NK-92 treated with Interleukin-12 subunit alpha and Interleukin-12 subunit beta, amount 100 ng/mL, for 24 hours (cell line): ENCODE data around the gene DCAF12.
"Not testable (repeated sequence)": the region's sequence is repeated elsewhere in the genome, so short reads cannot be mapped to it uniquely, and the experiment has no call there.

Experiments
- DNase-seq: peaks from one replicate; lab custom pipeline; 2025; lab: John Stamatoyannopoulos, UW

DCAF12 gene

DNA sequence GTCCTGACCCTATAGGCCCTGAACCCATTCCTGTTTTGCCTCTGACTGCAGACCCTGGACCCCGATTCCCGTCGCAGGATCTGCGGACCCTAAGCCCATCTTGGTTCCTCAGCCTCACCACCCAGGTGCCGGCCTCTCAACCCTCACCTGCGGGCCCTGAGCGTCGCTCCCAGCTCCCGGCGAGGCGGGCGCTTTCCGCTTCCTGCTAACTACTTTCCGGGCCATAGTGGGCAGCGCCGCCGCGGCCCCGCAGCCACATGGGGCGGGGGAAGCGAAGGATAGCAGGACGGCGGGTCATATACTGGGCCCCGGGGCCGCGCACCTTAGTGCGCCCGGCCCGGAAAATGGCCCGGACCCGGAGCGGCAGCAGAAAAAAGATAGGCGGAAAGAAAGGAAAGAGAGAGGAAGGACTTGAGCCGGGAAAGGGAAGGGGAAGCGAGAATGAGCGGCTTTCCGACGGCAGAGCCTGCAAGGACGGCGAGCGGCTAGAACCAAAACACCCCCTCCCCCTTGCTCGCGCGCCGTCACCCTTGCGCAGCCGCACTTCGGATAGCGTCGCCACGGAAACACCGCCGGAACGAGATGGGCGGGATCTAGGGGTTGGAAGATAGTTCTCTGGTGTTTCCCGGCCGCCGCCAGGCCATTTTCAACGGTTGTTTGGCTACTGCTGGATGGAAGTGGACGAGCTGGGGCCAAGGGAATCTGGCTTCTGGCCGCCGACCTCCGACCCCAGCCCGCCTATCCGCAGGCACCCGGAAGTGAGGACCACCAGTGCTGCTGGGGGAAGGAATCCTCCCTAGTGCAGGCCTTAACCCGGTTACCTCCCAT lies at the start of gene DCAF12:
TSS of gene DCAF12 (minus strand) at position 492 of the 828 bp plus-strand sequence. CDS start at position 225, 267 bp downstream.
- peak; percentile 76 for DNase-seq

DNA sequence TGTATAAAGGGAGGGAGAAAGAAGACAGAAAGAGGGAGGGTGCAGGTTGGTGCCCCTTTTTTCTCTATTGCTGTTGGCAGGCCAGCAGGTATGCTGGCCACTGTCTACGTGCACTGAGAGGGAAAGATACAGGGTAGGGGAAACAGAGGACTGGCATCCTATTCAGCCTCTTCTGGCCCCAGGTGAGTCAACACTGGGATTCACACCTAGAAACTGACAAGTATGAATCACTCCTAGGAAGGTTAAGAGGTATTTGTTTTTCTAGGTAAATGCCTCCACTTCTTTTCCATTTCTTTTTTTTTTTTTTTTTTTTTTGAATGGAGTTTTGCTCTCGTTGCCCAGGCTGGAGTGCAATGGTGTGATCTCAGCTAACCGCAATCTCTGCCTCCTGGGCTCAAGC lies 49.6 kb upstream of the DCAF12 start:
- DNase-seq: no peak

DNA sequence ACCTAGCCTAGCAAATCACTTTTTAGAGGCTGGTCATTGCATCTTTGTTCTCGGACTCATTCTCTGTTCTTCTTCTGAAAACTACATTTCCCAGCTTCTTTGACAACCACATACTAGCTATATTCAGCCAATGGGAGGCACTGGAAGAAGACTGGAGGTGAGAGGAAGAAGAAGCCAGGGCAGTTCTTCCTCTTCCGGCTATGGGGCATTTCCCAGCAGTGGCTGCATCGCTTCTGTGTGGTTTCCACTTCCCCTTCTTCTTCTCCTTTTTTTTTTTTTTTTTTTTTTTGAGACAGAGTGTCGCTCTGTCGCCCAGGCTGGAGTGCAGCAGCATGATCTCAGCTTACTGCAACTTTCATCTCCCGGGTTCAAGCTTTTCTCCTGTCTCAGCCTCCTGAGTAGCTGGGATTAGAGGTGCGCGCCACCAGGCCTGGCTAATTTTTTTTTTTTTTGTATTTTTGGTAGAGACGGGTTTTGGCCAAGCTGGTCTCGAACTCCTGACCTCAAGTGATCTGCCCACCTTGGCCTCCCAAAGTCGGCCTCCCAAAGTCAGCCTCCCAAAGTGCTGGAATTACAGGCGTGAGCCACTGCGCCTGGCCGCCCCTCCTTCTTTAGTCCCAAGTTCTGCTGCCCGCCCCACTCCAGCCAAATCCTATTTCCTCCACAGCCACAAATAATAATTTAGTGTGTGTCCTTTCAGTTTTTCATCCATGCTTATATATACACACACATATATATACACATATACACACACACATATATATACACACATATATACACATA lies 45.4 kb upstream of the DCAF12 start:
- no peak for DNase-seq

DNA sequence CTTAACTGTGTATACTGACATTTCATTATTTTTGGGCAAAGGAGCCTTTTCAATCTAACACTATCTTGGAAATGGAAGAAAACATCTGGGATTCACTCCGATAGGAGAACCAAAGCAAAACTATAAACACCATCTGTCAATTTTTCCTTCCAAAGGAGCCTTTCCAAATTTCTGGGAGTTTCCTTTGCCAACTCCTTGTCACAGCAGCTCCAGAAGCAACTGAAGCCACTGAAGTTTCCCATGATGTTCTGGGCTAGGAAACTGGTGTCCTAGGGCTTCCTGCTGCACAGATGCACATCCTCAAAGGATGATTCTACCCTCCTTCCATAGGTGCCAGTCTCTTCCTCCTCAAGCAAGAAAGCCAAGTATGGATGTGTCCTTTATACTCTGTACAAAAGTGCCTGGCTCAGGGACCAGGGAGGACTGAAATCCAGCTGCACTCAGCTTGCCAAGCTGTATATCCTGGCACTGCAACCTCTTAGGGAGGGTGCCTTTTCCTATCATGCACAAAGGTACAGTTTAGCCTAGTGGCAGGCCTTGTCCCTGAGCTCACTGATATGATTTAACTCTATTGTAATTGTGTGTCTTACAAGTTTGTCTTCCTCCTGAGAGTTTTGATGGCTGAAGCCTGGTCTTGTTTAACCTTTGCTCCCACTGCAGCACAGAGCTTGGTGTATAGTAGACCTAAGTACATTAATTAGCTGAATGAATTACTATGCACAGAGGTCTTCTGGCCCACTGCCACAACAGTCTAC lies 43.9 kb upstream of the DCAF12 start:
- no peak for DNase-seq

DNA sequence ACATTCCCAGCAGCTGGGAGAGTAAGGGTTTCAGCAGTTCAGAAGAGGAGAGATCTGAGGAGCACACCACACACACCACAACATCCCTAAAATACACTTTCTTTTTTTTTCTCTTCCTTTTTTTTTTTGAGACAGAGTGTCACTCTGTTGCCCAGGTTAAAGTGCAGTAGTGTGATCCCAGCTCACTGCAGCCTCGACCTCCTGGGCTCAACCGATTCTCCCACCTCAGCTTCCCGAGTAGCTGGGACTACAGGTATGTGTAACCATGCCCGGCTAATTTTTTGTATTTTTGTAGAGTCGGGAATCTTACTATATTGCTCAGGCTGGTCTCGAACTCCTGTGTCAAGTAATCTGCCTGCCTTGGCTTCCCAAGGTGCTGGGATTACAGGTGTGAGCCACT lies 42.6 kb upstream of the DCAF12 start:
- no peak for DNase-seq

DNA sequence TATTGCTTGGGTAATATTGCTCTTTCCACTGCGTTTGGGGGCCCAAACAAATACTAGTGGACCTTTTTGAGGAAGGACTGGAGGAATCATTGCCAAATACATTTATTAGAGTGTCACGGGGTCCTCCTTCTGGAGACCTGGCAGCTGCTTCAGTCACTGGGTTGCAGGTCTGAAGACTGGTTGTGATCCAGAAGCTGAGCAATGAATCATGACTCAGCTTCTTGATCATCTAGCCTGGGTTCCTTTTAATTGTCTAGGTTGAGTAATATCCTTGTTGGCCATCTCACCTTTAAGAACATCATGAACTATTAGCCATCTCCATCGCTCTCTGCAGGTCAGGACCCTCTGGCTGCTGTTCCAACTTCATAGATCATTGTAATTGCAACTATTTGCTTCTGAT lies 36.9 kb upstream of the DCAF12 start:
- peak; percentile 7 for DNase-seq

DNA sequence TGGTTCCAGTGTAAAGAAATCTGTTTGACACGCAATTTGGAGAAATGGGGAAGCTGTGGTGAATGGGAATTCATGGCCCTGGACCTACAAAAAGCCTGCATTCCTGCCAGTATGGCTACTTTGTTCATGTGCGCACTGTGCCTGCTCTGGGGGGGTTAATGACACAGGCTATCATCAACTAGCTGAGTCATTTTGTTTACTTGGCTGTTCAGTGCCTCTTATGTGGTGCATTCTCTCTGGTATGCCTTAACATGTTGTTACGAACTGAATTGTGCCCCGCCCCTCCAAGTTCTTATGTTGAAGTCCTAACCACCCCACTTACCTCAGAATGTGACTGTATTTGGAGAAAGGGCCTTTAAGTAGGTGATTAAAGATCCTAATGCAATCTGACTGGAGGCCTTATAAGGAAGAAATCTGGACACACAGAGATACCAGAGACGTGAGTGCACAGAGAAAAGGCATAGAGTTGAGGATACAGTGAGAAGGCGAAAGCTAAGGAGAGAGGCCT lies 31.9 kb upstream of the DCAF12 start:
- DNase-seq: no peak

DNA sequence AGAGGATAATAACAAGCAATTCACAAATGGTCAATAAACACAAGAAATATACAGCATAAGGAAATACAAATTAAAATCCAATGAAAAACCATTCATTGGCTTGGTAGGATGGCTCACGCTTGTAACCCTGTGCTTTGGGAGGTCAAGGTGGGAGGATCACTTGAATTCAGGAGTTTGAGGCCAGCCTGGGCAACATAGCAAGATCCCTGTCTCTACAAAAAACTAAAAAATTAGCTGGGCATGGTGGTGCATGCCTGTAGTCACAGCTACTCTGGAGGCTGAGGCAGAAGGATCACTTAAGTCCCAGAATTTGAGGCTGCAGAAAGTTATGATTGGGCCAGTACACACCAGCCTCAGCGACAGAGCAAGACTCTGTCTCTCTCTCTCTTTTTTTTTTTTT lies 31.4 kb upstream of the DCAF12 start:
- DNase-seq: no peak

DNA sequence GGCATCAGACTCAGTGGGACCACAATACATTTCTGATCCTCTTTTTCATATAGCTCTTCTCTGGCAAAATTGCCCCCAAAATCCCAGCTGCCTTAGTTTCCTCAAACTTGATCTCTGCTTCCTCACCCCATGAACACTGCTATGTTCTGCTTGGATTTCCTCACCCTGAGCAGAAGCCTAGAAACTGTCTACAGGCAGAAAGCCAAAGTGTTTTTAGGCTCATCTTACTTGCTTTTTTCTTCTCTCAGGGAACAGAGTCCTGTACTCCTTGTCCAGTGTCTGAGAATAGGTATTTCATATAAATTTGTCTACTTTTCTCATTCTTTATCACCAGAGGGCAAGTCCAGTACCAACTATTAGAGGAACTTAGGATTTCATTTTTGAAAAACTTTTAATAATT lies 30.8 kb upstream of the DCAF12 start:
- no peak for DNase-seq

DNA sequence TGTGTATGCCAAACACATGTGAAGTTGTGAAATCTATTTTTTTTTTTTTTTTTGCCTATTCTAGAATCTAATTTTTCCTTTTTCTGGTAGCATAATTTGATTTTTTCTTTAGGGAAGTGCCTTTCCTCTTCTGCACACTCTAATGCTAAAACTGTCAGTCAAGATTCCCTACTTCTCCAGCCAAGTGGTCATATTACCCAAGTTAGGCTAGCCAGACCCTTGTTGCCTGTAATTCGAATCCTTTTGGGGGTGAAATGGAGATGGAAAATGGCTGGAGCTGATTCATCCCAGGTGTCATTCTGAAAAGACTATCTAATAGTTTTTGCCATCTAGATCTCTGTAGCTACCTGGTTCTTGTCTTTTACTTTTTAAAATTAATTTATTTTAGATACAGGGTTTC lies 27.6 kb upstream of the DCAF12 start:
- DNase-seq: no peak

DNA sequence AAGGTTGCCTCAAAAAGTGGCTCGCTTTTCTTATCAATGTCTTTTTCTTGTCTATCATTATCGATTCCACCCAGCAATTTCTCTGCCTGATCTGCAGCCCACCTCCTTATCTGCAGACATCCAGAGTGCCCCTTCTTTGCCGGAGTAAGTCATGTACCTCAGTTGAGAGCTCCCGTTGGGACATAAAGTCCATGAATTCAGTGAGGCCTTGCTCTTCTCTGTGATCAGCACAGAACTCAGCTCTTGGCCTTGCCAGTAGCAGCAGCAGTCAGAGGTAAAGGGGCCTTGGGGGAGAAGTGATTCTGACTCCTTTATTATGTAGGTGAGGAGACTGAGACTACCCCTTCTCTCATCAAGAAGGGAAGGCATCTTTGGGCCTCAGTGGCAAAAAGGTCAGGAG lies 24.9 kb upstream of the DCAF12 start:
- no peak for DNase-seq

DNA sequence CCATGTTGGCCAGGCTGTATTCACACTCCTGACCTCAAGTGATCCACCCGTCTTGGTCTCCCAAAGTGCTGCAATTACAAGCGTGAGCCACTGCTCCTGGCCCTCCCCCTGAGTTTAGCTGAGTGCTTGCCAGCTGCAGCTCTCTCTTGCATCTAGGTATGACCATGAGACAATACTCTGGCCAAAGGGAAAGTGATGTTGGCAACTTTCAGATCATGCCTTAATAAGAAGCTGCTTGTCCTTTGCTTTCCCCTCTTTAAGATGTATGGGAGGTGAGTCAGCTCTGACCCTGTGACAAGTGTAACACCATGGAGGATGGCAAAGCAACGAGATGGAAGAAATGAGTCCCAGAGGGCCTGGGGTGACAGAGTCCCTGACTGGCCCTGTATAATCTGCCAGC lies 18.7 kb upstream of the DCAF12 start:
- DNase-seq: peak; percentile 10

DNA sequence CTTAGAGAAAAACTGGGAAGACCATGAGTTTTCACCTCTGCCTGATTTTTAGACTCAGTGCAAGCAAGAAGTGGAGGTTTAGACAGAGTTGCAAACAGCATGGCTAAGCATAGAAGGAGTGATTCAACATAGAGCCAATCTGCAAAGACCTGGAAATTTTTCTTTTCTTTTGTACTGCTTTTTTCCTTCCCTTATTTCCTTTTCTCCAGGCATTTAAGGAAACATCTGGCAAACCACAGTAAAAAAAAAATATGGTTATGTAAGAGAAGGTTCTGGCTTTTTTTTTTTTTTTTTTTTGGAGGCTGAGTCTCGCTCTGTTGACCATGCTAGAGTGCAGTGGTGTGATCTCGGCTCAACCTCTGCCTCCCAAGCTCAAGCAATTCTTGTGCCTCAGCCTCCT lies 16.6 kb upstream of the DCAF12 start:
- DNase-seq: no peak

DNA sequence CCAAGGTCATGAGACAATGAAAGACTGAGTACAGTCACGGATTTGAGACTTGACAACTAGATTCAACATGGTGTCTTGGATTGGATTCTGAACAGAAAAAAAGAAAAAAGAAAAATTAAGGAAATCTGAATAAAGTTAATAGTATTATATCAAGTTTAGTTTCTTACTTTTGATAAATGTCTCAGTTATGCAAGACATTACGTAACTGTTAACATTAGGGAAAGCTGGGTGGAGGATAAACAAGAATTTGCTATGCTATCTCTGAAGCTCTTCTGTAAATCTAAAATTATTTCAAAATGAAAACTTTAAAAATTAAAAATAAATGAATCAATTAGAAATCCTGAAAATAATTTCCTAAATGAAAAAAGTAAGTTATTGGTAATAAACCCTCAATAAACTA lies 14.4 kb upstream of the DCAF12 start:
- no peak for DNase-seq

DNA sequence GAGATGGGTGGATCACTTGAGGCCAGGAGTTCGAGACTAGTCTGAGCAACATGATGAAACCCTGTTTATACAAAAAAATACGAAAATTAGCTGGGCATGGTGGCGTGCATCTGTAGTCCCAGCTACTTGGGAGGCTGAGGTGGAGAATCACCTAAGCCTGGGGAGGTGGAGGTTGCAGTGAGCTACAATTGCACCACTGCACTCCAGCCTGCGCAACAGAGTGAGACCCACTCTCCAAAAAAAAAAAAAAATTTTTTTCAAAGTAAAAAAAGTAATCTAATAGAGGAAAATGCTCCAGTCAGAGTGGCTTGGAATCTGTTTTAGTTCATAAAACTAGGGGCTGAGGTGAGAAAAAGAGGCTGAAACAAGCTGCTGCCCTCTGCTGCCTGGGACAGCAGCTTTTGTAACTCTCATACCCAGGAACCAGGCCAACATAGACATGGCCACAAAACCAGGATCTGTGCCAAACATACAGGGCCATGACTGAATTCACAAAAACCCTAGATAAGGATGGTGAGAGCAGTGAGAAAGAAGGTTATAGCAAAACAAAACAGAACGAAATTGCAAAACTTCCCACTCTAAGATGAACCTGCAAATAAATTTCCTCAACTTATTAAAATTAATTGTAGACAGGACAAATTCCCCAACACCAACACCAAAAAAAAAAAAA lies 13.1 kb upstream of the DCAF12 start:
- DNase-seq: no peak

DNA sequence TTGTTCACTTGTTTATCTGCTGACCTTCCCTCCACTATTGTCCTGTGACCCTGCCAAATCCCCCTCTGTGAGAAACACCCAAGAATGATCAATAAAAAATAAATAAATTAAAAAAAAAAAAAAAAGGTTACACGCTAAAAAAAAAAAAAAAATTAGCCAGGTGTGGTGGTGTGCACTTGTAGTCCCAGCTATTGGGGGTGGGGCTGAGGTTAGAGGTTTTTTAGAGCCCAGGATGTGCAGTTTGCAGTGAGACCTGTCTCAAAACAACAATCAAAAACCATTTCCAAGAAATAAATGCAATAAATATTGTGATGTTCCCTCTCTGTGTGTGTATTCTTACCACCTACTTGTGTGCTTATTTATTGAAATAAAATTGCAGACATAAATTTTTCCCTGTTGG lies 12.1 kb upstream of the DCAF12 start:
- DNase-seq: not testable (repeated sequence)

DNA sequence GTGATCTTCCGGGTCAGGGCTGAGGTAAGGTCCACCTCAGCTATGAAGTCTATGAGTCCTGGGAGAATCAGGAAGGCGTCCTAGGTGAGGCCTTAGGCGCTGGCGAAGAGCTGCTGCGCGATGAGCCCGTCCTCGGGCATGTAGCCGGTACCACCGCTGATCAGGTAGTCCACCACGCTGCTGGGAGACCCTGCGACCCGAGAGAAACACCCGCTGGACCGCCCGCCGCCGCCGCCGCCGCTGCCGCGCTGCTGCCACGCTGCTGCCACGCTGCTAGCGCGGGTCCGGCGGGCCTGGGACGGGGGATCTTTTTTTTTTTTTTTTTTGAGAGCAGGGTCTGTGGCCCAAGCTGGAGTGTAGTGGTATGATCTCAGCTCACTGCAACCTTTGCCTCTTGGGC lies 8.0 kb upstream of the DCAF12 start:
- no peak for DNase-seq

DNA sequence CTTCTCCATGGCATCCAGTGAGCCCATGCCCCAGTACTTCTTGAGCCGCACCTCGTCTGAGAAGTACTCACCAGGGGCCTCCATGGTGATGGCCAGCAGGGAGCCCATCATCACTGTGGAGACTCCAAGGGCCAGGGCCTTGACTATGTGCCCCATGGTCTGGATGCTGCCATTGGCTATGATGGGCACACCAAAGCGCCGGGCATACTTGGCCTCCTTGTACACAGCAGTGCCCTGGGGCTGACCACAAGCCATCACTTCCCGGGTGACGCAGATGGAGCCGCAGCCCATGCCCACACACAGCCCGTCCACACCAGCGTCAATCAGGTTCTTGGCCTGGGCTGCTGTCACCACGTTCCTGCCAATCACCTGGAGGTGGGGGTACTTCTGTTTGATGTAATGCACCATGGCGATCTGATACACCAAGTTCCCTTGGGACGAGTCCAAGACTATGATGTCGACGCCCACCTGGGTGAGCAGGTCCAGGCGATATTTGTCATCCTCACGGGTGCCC lies 7.0 kb upstream of the DCAF12 start:
- no peak for DNase-seq

DNA sequence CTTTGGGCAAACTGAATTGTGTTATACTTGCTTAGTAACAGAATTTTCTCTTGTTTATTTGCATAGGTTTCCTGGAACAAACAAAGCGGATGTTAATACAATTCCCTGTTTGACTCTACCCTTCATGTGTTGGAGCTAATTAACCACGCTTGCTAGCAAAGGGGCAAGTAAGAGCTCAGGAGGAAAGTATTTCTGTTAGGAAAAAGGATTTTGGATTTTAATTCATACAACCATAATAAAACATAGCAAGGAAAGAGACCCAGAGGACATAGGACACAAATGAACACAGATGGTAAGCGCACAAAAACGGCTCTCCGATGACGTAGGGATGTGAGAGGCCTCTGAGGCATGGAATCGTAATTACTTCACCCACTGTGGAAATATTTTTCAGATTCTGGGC lies 5.1 kb upstream of the DCAF12 start:
- DNase-seq: no peak

DNA sequence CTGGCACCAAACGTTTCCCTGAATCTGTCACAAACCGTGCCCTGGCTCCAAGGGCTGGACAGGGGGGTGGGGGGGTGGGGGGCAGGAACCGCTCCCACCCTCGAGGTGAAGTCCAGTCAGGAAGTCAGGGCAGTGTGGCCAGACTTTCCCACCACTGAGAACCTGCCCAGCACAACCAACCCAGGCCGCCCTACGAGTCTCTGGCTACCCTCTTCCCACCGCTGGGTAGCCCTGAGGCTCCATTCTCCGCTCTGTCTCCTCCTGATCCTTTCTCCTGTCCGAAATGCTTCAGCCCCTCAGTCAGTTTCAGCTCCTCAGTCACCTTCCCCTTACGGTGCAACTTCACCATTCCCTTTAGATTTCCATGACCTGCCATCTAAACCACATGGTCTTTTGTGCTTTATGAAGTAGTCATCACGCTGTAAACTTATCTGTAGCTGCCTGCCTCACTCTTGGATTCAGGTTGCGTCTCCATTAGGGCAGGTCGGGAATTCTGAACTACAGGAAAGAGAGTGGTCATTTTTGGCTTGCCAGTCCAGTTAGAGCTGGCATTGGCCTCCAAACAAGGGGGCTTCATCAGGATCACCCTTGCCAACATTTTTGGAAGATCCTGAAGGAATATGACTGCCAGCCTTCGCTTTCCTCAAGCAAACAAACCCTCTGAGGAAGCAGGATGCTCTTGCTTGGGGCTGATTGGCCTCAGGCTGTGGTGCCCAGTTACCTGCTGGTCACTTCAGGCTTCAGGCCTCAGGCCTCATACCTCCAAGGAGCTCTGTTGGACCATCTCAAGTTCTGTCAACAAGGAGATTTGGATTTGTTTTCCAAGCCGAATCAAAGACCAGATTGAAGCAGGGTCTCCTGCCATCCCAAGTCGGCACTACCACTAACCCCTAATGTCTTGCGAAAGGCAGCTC lies 794 bp upstream of the DCAF12 start:
- DNase-seq: no peak
